Renal cortex interstitium (tissue), 11 donors: ENCODE results near the gene GTF2IRD2. TPM values are rescaled to one million over a fixed set of nuclear protein-coding genes. Genes with fewer than 3 reads are reported as not detected.
"Not testable (repeated sequence)": the region's sequence is repeated elsewhere in the genome, so short reads cannot be mapped to it uniquely, and the experiment has no call there.

Source experiments
- DNase-seq, 11 donors: peaks; one replicate each; pipeline ENCODE4 v3.0.0-alpha.2; 2013; ENCODE audit warnings: low read depth in 9 of 11, low spot score in 4 of 11; ENCODE audit errors: extremely low read depth in 1 of 11
- polyA plus RNA-seq, 3 donors: library from polyadenylated mRNA; unstranded; fragments of 120-200 nt; gene quantifications; one replicate each; pipeline ENCODE4 v1.2.1, GENCODE V29; 2013; ENCODE audit not compliant: insufficient read length in 3 of 3

Gene GTF2IRD2
- polyA plus RNA-seq, 3 donors = 20.6 to 39.5 (median 21.4) TPM

- not testable (repeated sequence) for DNase-seq
Observed at GRCh38 chr7:74815882-74816281, 35.5 kb downstream of the GTF2IRD2 start.

GRCh38 chr7:74798644-74799043 lies 52.8 kb downstream of the GTF2IRD2 start:
- not testable (repeated sequence) for DNase-seq

GRCh38 chr7:74797848-74798622 lies 53.4 kb downstream of the GTF2IRD2 start:
- not testable (repeated sequence) for DNase-seq

GRCh38 chr7:74789200-74789736 lies 62.1 kb downstream of the GTF2IRD2 start:
- DNase-seq = not testable (repeated sequence)

GRCh38 chr7:74788369-74789150 lies 62.8 kb downstream of the GTF2IRD2 start:
- DNase-seq = peak in 8 of 11 donors; percentile 45 to 80 (median 62)

- DNase-seq = not testable (repeated sequence)
Observed at GRCh38 chr7:74783595-74783994, 67.8 kb downstream of the GTF2IRD2 start.

- DNase-seq = not testable (repeated sequence)
Observed at GRCh38 chr7:74781746-74782145, 69.7 kb downstream of the GTF2IRD2 start.

GRCh38 chr7:74779053-74779452 lies 72.4 kb downstream of the GTF2IRD2 start:
- not testable (repeated sequence) for DNase-seq

GRCh38 chr7:74775111-74775510 lies 76.3 kb downstream of the GTF2IRD2 start:
- DNase-seq = not testable (repeated sequence)

GRCh38 chr7:74773760-74774750 lies 77.3 kb downstream of the GTF2IRD2 start, which contains the start of gene NCF1:
Gene NCF1 (plus strand): TSS chr7:74774011. CDS start chr7:74774032, 21 bp downstream.
- DNase-seq = not testable (repeated sequence)

GRCh38 chr7:74772093-74772492 lies 79.3 kb downstream of the GTF2IRD2 start:
- not testable (repeated sequence) for DNase-seq

GRCh38 chr7:74770062-74770461 lies 81.3 kb downstream of the GTF2IRD2 start:
- not testable (repeated sequence) for DNase-seq

- not testable (repeated sequence) for DNase-seq
Observed at GRCh38 chr7:74766991-74767390, 84.4 kb downstream of the GTF2IRD2 start.

- DNase-seq = not testable (repeated sequence)
Observed at GRCh38 chr7:74766509-74766908, 84.9 kb downstream of the GTF2IRD2 start.

- not testable (repeated sequence) for DNase-seq
Observed at GRCh38 chr7:74765205-74765918, 86.0 kb downstream of the GTF2IRD2 start.

- DNase-seq = not testable (repeated sequence)
Observed at GRCh38 chr7:74758982-74759381, 92.4 kb downstream of the GTF2IRD2 start.

- not testable (repeated sequence) for DNase-seq
Observed at GRCh38 chr7:74758268-74758667, 93.1 kb downstream of the GTF2IRD2 start.

- DNase-seq = not testable (repeated sequence)
Observed at GRCh38 chr7:74756673-74757072, 94.7 kb downstream of the GTF2IRD2 start.
